Panc1 (cell line): ENCODE measurements around the gene AMBRA1. TPM values are rescaled to one million over a fixed set of nuclear protein-coding genes. Genes with fewer than 3 reads are reported as not detected.

ENCODE experiments used
- ATAC-seq: fragments of 200-7000 bp; cut with Tn5 transposase; 2 replicates; pipeline ENCODE4 v1.9.1; 2020; ENCODE audit warnings: mild to moderate bottlenecking, moderate library complexity
- BruUV-seq: library from RNA; stranded (reverse); fragments of 400-500 nt; replicated peaks from 2 replicates; lab custom pipeline; 2021; lab: Mats Ljungman, UMichigan
- CTCF ChIA-PET: fragments of 300-600 bp; sonication (Branson Sonifier 250); formaldehyde crosslinking; loops from one replicate; lab custom pipeline; 2022; ENCODE audit warnings: antibody characterized with exemption; lab: Charles Lee
- POLR2A ChIA-PET: fragments of 300-600 bp; sonication (Branson Sonifier 250); formaldehyde crosslinking; loops from one replicate; lab custom pipeline; 2022; ENCODE audit warnings: antibody characterized with exemption; lab: Charles Lee
- DNase-seq: peaks from one replicate; pipeline ENCODE4 v3.0.0-alpha.2; 2010; ENCODE audit warnings: low read depth, low spot score
- H3K27ac ChIP-seq: 2 replicates; pipeline ENCODE4 v1.5.1; 2011; ENCODE audit warnings: mild to moderate bottlenecking, low read length, inconsistent platforms
- H3K27me3 ChIP-seq: fragments of 200-500 bp; sonication (Bioruptor generic); 2 replicates; pipeline ENCODE4 v1.6.0; 2014; ENCODE audit warnings: low read length, inconsistent platforms; ENCODE audit not compliant: control insufficient read depth, insufficient read depth
- H3K36me3 ChIP-seq: fragments of 200-500 bp; sonication (Bioruptor generic); 2 replicates; pipeline ENCODE4 v1.5.1; 2014; ENCODE audit warnings: inconsistent platforms, mild to moderate bottlenecking, low read length, moderate library complexity; ENCODE audit not compliant: control insufficient read depth, insufficient read depth
- H3K4me1 ChIP-seq: 2 replicates; pipeline ENCODE4 v1.5.1; 2011; ENCODE audit warnings: inconsistent platforms, mild to moderate bottlenecking, low read length, moderate library complexity; ENCODE audit not compliant: control insufficient read depth, insufficient read depth
- H3K4me3 ChIP-seq, 2 experiments: 2 replicates each; pipeline ENCODE4 v1.5.1; 2011 to 2012; ENCODE audit warnings: low read depth in 2 of 2, low read length in 2 of 2, mild to moderate bottlenecking in 2 of 2, inconsistent platforms in 1 of 2, moderate library complexity in 1 of 2
- H3K9me3 ChIP-seq: fragments of 200-500 bp; sonication (Bioruptor generic); 2 replicates; pipeline ENCODE4 v1.5.1; 2014; ENCODE audit warnings: low read depth, mild to moderate bottlenecking, inconsistent platforms, low read length, moderate library complexity; ENCODE audit not compliant: control insufficient read depth, insufficient read depth
- CTCF ChIP-seq: fragments of 450-650 bp; IDR thresholded peaks from 2 replicates; pipeline ENCODE4 v1.5.1; 2017; ENCODE audit warnings: mild to moderate bottlenecking
- POLR2AphosphoS5 ChIP-seq: IDR thresholded peaks from 2 replicates; pipeline ENCODE4 v1.6.1; 2012; ENCODE audit warnings: mild to moderate bottlenecking, low read depth, low read length, moderate library complexity
- SIN3A ChIP-seq: IDR thresholded peaks from 2 replicates; pipeline ENCODE4 v1.6.1; 2012; ENCODE audit warnings: low read depth, mild to moderate bottlenecking, low read length, moderate library complexity, borderline replicate concordance; ENCODE audit not compliant: insufficient read depth
- TCF7L2 ChIP-seq: IDR thresholded peaks from 2 replicates; pipeline ENCODE4 v1.6.1; 2011; ENCODE audit warnings: mild to moderate bottlenecking, low read depth, low read length, inconsistent platforms
- in situ Hi-C: cut with HindIII; loops from 2 replicates; pipeline ENCODE4 v1.10.0; 2016; ENCODE audit warnings: low sequenced_read_pairs, low pct_unique_long_range_greater_than_20kb
- intact Hi-C: fragments of 100-400 bp; cut with micrococcal nuclease; formaldehyde crosslinking; loops from one replicate; pipeline ENCODE4 v1.10.0; 2022; ENCODE audit not compliant: unreplicated experiment
- total RNA-seq: library from RNA; stranded (reverse); gene quantifications from one replicate; pipeline ENCODE4 v1.2.1, GENCODE V29; 2021; ENCODE audit not compliant: unreplicated experiment
- TF ChIP-seq, protein P1 (sequence below), 2 experiments: IDR thresholded peaks; 2 replicates each; pipeline ENCODE4 v1.6.1; 2011 to 2012; ENCODE audit warnings: low read depth in 2 of 2, control low read depth in 1 of 2, low read length in 1 of 2, mild to moderate bottlenecking in 1 of 2, moderate library complexity in 1 of 2; ENCODE audit not compliant: insufficient read depth in 1 of 2

The AMBRA1 gene
- total RNA-seq, 1 experiment from 2014 or later, result 40.0 TPM

- TF ChIP-seq, protein P1, sequence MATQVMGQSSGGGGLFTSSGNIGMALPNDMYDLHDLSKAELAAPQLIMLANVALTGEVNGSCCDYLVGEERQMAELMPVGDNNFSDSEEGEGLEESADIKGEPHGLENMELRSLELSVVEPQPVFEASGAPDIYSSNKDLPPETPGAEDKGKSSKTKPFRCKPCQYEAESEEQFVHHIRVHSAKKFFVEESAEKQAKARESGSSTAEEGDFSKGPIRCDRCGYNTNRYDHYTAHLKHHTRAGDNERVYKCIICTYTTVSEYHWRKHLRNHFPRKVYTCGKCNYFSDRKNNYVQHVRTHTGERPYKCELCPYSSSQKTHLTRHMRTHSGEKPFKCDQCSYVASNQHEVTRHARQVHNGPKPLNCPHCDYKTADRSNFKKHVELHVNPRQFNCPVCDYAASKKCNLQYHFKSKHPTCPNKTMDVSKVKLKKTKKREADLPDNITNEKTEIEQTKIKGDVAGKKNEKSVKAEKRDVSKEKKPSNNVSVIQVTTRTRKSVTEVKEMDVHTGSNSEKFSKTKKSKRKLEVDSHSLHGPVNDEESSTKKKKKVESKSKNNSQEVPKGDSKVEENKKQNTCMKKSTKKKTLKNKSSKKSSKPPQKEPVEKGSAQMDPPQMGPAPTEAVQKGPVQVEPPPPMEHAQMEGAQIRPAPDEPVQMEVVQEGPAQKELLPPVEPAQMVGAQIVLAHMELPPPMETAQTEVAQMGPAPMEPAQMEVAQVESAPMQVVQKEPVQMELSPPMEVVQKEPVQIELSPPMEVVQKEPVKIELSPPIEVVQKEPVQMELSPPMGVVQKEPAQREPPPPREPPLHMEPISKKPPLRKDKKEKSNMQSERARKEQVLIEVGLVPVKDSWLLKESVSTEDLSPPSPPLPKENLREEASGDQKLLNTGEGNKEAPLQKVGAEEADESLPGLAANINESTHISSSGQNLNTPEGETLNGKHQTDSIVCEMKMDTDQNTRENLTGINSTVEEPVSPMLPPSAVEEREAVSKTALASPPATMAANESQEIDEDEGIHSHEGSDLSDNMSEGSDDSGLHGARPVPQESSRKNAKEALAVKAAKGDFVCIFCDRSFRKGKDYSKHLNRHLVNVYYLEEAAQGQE (IDR thresholded peaks at IDR 0.05; ENCODE audit: insufficient read depth in 1 of 2, low read depth in 2 of 2, low read length in 1 of 2), result no peak
- no peak for TF ChIP-seq SIN3A
- no peak for TF ChIP-seq TCF7L2
- no peak for TF ChIP-seq CTCF
- TF ChIP-seq POLR2AphosphoS5, result no peak
- Histone ChIP-seq H3K4me1 (no peaks in the 10 kb centered on the region), H3K36me3 (no peaks in the 10 kb centered on the region), H3K27ac (no peak overlapping the region), H3K27me3 (no peaks in the 10 kb centered on the region), H3K4me3 (no peak overlapping the region), H3K9me3 (no peaks in the 10 kb centered on the region)
- intact Hi-C loops (no loop called here), in situ Hi-C loops (no loop called here)
- BruUV-seq, result no TSS peak
- POLR2A ChIA-PET, result no interaction called here
- DNase-seq (no peak), ATAC-seq (no peak)
- CTCF ChIA-PET, result no interaction called here
Measured at GRCh38 chr11:46457659-46458424, 136.0 kb downstream of the AMBRA1 start.

DNA sequence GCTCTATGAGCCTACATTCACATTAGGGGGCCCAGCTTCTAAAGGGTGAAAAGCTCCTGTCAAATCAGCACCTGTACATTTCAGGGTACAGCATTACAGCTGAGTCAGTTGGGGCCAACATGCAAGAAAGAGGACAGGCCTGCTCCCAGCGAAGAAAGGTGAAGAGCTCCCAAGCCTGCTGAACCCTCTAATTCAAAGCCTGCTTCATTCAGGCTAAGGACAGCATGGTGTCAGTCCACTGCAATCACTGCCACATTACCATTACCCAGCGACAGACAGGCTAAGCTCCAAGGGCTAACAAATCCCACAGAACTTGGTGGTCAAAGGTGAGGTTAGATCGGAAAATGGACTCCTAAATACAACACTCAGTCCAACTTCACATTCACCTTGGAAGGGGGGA is 136.8 kb downstream of the AMBRA1 start:
- intact Hi-C loops (no loop called here), in situ Hi-C loops (no loop called here)
- ATAC-seq, result no peak
- Histone ChIP-seq H3K27ac (no peak overlapping the region), H3K27me3 (no peaks in the 10 kb centered on the region), H3K4me1 (no peaks in the 10 kb centered on the region; the same call in 1 of the 2 replicates), H3K9me3 (no peaks in the 10 kb centered on the region), H3K36me3 (no peaks in the 10 kb centered on the region), H3K4me3 (no peak overlapping the region)
- no TSS peak for BruUV-seq
- ChIA-PET CTCF (no interaction called here), POLR2A (no interaction called here)
- DNase-seq, result no peak
- TF ChIP-seq, protein P1 (IDR thresholded peaks at IDR 0.05; ENCODE audit: insufficient read depth in 1 of 2, low read depth in 2 of 2, low read length in 1 of 2), result no peak
- TF ChIP-seq POLR2AphosphoS5 (no peak), SIN3A (no peak), CTCF (no peak), TCF7L2 (no peak)
